HepG2 (cell line): Measurements from ENCODE around the gene TMEM151A. TPM values are rescaled to one million over a fixed set of nuclear protein-coding genes. Genes with fewer than 3 reads are reported as not detected.

Source experiments
- ATAC-seq: fragments of 200-7000 bp; cut with Tn5 transposase; 3 replicates; pipeline ENCODE4 v1.9.1; 2020; ENCODE audit warnings: mild to moderate bottlenecking, moderate library complexity
- BruUV-seq: library from RNA; stranded (reverse); fragments of 400-500 nt; replicated peaks from 2 replicates; lab custom pipeline; 2021; lab: Mats Ljungman, UMichigan
- CTCF ChIA-PET: fragments of 300-600 bp; formaldehyde crosslinking; extraction: SDS; loops from one replicate; lab custom pipeline; 2021; ENCODE audit warnings: low total read pairs, inconsistent platforms, low intra/inter-chr PET ratio; lab: Yijun Ruan, JAX
- POLR2A ChIA-PET: fragments of 350-600 bp; sonication (Branson Sonifier 250); formaldehyde crosslinking; loops from one replicate; lab custom pipeline; 2020; ENCODE audit warnings: antibody characterized with exemption, inconsistent platforms; lab: Yijun Ruan, JAX
- DNase-seq: peaks from one replicate; pipeline ENCODE4 v3.0.0-alpha.2; 2015; ENCODE audit warnings: low spot score
- FAIRE-seq: peaks from 3 replicates; lab custom pipeline; 2011; peaks lifted over from hg19 to GRCh38; lab: Jason Lieb, UNC
- H2AFZ ChIP-seq: one replicate; pipeline ENCODE4 v1.6.1; 2011; ENCODE audit warnings: low read length, inconsistent platforms
- H3K27ac ChIP-seq: fragments of 300-600 bp; 3 replicates; pipeline ENCODE4 v1.8.0; 2011; ENCODE audit warnings: mixed run types, mild to moderate bottlenecking, mixed read lengths, low read length, inconsistent platforms; ENCODE audit not compliant: insufficient read depth; ENCODE audit errors: extremely low read length
- H3K27me3 ChIP-seq, 2 experiments: fragments of 200-600 bp in 1 of 2; 2 replicates in 1 of 2; 3 replicates in 1 of 2; pipeline versions ENCODE4 v1.6.0 to v1.8.0; 2011; ENCODE audit warnings: low read length in 2 of 2, mild to moderate bottlenecking in 2 of 2, moderate library complexity in 2 of 2, inconsistent platforms in 1 of 2; ENCODE audit not compliant: insufficient read depth in 2 of 2, control insufficient read depth in 1 of 2
- H3K36me3 ChIP-seq, 2 experiments: fragments of 200-600 bp in 1 of 2; replicated peaks in 1 of 2; 2 replicates in 1 of 2; 3 replicates in 1 of 2; pipeline versions ENCODE4 v1.5.1 to v1.8.0; 2011; ENCODE audit warnings: low read length in 2 of 2, inconsistent platforms in 1 of 2; ENCODE audit not compliant: insufficient read depth in 2 of 2, control insufficient read depth in 1 of 2
- H3K4me1 ChIP-seq: 2 replicates; pipeline ENCODE4 v1.5.1; 2012; ENCODE audit warnings: low read length, inconsistent platforms; ENCODE audit not compliant: insufficient read depth
- H3K4me2 ChIP-seq: 2 replicates; pipeline ENCODE4 v1.6.0; 2011; ENCODE audit warnings: low read depth, low read length, inconsistent platforms
- H3K4me3 ChIP-seq, 3 experiments: fragments of 200-600 bp in 1 of 3; sonication (generic), shearing (Covaris generic) in 1 of 3; replicated peaks in 1 of 3; 2 replicates each; pipeline ENCODE4 v1.5.1; 2011 to 2016; ENCODE audit warnings: low read length in 3 of 3, inconsistent platforms in 2 of 3, low read depth in 2 of 3, mild to moderate bottlenecking in 2 of 3, control low read depth in 1 of 3, mixed read lengths in 1 of 3; ENCODE audit not compliant: insufficient read depth in 1 of 3
- H3K79me2 ChIP-seq: one replicate; pipeline ENCODE4 v1.6.1; 2011; ENCODE audit warnings: low read length, inconsistent platforms; ENCODE audit not compliant: insufficient read depth
- H3K9ac ChIP-seq: 2 replicates; pipeline ENCODE4 v1.6.0; 2011; ENCODE audit warnings: mild to moderate bottlenecking, low read depth, low read length, inconsistent platforms; ENCODE audit not compliant: insufficient read depth
- H3K9me3 ChIP-seq: 2 replicates; pipeline ENCODE4 v1.5.1; 2012; ENCODE audit warnings: mild to moderate bottlenecking, low read length
- H4K20me1 ChIP-seq: 2 replicates; pipeline ENCODE4 v1.6.0; 2011; ENCODE audit warnings: inconsistent platforms, mild to moderate bottlenecking, low read length, moderate library complexity; ENCODE audit not compliant: insufficient read depth
- DMTF1 ChIP-seq: sonication (generic); formaldehyde crosslinking; IDR thresholded peaks from 2 replicates; pipeline ENCODE4 v1.4.0; 2020; ENCODE audit warnings: mild to moderate bottlenecking, missing genetic modification reagents
- ISX ChIP-seq: sonication (generic); formaldehyde crosslinking; conservative IDR thresholded peaks from 2 replicates; pipeline ENCODE4 v1.5.0; 2020; ENCODE audit warnings: missing genetic modification reagents
- KLF12 ChIP-seq: sonication (generic); formaldehyde crosslinking; IDR thresholded peaks from 2 replicates; pipeline ENCODE4 v1.4.0; 2020; ENCODE audit warnings: missing genetic modification reagents, borderline replicate concordance
- KLF13 ChIP-seq: sonication (generic); formaldehyde crosslinking; IDR thresholded peaks from 2 replicates; pipeline ENCODE4 v1.4.0; 2020; ENCODE audit warnings: mild to moderate bottlenecking, missing genetic modification reagents
- NFYB ChIP-seq: sonication (generic); formaldehyde crosslinking; IDR thresholded peaks from 2 replicates; pipeline ENCODE4 v1.4.0; 2020; ENCODE audit warnings: missing genetic modification reagents
- RAD51 ChIP-seq: fragments of 450-650 bp; IDR thresholded peaks from 2 replicates; pipeline ENCODE4 v1.6.1; 2016; ENCODE audit warnings: borderline replicate concordance
- ZBTB20 ChIP-seq: sonication (generic); formaldehyde crosslinking; IDR thresholded peaks from 2 replicates; pipeline ENCODE4 v1.8.1; 2023; ENCODE audit warnings: missing genetic modification reagents, low read depth, mild to moderate bottlenecking, borderline replicate concordance
- ZFY ChIP-seq: sonication (generic); formaldehyde crosslinking; IDR thresholded peaks from 2 replicates; pipeline ENCODE4 v1.4.0; 2020; ENCODE audit warnings: missing genetic modification reagents
- ZNF570 ChIP-seq: sonication (generic); formaldehyde crosslinking; IDR thresholded peaks from 2 replicates; pipeline ENCODE4 v1.4.0; 2020; ENCODE audit warnings: mild to moderate bottlenecking, missing genetic modification reagents, borderline replicate concordance
- WGBS: methylation state at CpG from one replicate; pipeline ENCODE4 v1.1.6; 2017; ENCODE audit warnings: low lambda C conversion rate; 5-methylcytosine and 5-hydroxymethylcytosine counted together
- in situ Hi-C: cut with HindIII; loops from 2 replicates; pipeline ENCODE4 v1.10.0; 2017; ENCODE audit warnings: low pct_unique_long_range_greater_than_20kb; ENCODE audit not compliant: extremely low pct_ligation_motif_present
- intact Hi-C: fragments of 100-400 bp; cut with micrococcal nuclease; formaldehyde crosslinking; loops from one replicate; pipeline ENCODE4 v1.10.0; 2022; ENCODE audit not compliant: unreplicated experiment
- polyA plus RNA-seq, 8 experiments: library from polyadenylated mRNA; depleted of rRNA in 3 of 8; stranded (reverse) in 7 of 8; unstranded in 1 of 8; fragments of >200 nt; fragmentation: Illumina TruSeq in 4 of 8; extraction: Trizol in 4 of 8; gene quantifications; 2 replicates each; pipeline versions ENCODE4 v1.2.1 to v1.2.3, GENCODE V29; 2011 to 2016; ENCODE audit warnings: low read depth in 4 of 8, missing spikeins in 1 of 8, mixed read lengths in 1 of 8; ENCODE audit not compliant: insufficient read depth in 1 of 8
- total RNA-seq, 5 experiments: library from RNA; depleted of rRNA; stranded (reverse); fragments of >200 nt; fragmentation: Illumina TruSeq; extraction: Trizol; gene quantifications; 2 replicates each; pipeline ENCODE4 v1.2.3, GENCODE V29; 2016; ENCODE audit warnings: low read depth in 1 of 5
- TF ChIP-seq, protein P1 (sequence below): sonication (generic); formaldehyde crosslinking; IDR thresholded peaks from 2 replicates; pipeline ENCODE4 v1.8.1; 2023; ENCODE audit warnings: mild to moderate bottlenecking, moderate library complexity, missing genetic modification reagents
- TF ChIP-seq, protein P2 (sequence below): sonication (generic); formaldehyde crosslinking; conservative IDR thresholded peaks from 2 replicates; pipeline ENCODE4 v1.5.0; 2020; ENCODE audit warnings: missing genetic modification reagents
- TF ChIP-seq, protein P3 (sequence below): fragments of 450-650 bp; IDR thresholded peaks from 2 replicates; pipeline ENCODE4 v1.6.1; 2017

TMEM151A gene
- total and polyA plus RNA-seq, 2 of the 13 experiments (the other 11 are each of a cell fraction or from before 2014, with no cell fraction given), result 0.18 to 0.33 TPM

DNA sequence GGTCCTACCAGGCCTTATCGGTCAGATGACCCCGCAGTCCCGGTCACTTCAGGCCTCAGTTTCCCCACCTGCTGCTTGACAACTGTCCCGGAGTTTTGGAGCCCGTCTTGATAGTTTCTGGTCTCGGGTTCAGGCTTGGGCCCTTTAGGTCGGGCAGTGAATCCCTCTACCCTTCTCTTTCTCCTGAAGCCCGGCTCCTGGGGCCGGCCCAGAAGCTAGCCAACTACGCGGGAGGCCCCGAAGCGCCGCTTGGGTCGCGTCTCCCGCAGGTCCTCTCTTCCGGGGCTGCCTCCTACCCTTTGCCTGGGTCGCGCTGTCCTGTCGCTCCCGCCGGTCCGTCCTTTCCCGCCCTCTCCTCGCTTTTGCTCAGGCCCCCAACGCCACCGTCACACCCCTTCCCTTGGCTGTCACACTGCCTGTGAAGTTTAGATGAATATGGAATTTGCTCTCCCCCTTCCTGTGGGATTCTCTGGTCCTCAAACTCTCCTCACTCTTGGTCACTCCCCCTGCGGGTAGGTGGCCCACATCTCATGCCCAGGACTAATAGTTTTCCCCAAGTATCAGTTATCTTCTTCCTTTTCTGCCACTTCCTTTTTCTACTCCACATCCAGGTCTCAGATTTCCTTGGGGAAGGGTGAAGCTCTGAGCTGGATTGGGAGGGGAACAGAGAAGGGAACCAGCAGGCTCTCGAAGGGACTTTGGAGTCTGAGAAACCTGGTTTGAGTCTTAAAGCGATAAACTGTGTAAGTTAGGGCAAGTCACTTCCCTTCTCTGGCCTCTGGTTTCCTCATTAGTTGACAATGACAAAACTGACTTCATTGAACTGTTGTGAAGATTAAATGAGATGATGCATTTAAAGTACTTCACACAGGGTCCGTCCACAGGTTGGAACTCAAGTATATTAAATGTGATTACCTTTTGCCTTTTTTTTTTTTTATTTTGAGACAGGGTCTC is 22.5 kb upstream of the TMEM151A start (continued):
- TF ChIP-seq, protein P1, sequence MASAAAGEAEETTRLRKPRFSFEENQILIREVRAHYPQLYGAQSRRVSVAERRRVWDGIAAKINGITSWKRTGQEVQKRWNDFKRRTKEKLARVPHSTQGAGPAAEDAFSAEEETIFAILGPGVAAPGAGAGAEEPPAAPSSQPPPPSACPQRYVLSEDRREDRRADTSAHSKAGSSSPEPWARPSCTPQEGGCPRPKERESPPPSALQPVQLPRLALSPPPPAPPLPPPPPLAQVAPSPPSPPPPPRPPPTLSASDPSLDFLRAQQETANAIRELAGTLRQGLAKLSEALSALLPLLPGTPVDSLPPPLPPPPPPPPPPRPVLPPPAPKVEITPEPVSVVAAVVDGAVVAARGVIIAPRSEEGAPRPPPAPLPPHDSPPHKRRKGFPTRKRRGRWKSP (CRISPR knock-in tag), result no peak
- TF ChIP-seq RAD51, result no peak
- TF ChIP-seq DMTF1, result no peak
- TF ChIP-seq ZBTB20 (CRISPR knock-in tag), result no peak

GRCh38 chr11:66271816-66272215 is 19.9 kb upstream of the TMEM151A start:
- intact Hi-C loops (no loop called here), in situ Hi-C loops (no loop called here)
- Histone ChIP-seq H2AFZ (no peak overlapping the region), H3K27ac (no peak overlapping the region), H3K4me3 (no peak overlapping the region), H3K36me3 (peaks cover 25 to 38% of the 10 kb centered on the region in 2 experiments), H3K9ac (no peak overlapping the region), H3K4me2 (no peak overlapping the region), H3K79me2 (peaks cover 24% of the 10 kb centered on the region), H3K4me1 (peaks cover 13% of the 10 kb centered on the region), H3K27me3 (no peaks in the 10 kb centered on the region; a peak in 1 of 5 replicates), H3K9me3 (no peaks in the 10 kb centered on the region), H4K20me1 (peaks cover 8% of the 10 kb centered on the region)
- DNase-seq (no peak), FAIRE-seq (no peak), ATAC-seq (no peak)
- POLR2A ChIA-PET, result interaction anchor here (1.7 kb wide), 1 partner anchor 17 kb away, joined by 3 read pairs; the partner anchor contains the start of gene YIF1A
- 92% methylated on average over 6 of the region's 7 CpGs for WGBS
- TF ChIP-seq, protein P2, sequence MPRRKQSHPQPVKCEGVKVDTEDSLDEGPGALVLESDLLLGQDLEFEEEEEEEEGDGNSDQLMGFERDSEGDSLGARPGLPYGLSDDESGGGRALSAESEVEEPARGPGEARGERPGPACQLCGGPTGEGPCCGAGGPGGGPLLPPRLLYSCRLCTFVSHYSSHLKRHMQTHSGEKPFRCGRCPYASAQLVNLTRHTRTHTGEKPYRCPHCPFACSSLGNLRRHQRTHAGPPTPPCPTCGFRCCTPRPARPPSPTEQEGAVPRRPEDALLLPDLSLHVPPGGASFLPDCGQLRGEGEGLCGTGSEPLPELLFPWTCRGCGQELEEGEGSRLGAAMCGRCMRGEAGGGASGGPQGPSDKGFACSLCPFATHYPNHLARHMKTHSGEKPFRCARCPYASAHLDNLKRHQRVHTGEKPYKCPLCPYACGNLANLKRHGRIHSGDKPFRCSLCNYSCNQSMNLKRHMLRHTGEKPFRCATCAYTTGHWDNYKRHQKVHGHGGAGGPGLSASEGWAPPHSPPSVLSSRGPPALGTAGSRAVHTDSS (CRISPR knock-in tag), result no peak
- TF ChIP-seq KLF13 (no peak), ZFY (CRISPR knock-in tag) (no peak), ISX (CRISPR knock-in tag) (no peak), ZNF570 (CRISPR knock-in tag) (no peak), NFYB (CRISPR knock-in tag) (no peak), KLF12 (no peak)
- TF ChIP-seq, protein P3, sequence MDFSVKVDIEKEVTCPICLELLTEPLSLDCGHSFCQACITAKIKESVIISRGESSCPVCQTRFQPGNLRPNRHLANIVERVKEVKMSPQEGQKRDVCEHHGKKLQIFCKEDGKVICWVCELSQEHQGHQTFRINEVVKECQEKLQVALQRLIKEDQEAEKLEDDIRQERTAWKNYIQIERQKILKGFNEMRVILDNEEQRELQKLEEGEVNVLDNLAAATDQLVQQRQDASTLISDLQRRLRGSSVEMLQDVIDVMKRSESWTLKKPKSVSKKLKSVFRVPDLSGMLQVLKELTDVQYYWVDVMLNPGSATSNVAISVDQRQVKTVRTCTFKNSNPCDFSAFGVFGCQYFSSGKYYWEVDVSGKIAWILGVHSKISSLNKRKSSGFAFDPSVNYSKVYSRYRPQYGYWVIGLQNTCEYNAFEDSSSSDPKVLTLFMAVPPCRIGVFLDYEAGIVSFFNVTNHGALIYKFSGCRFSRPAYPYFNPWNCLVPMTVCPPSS, result no peak
- no TSS peak for BruUV-seq
- CTCF ChIA-PET, result no interaction called here
